Memory B cell (primary cell): ENCODE data around the gene TYW5.

Experiments
- ATAC-seq: fragments of 150-1000 bp; cut with Tn5 transposase; 2 replicates; pipeline ENCODE4 v1.10.0; 2021; ENCODE audit warnings: low read depth, mild to moderate bottlenecking, moderate library complexity
- DNase-seq, 2 donors: peaks; one replicate each; pipeline ENCODE4 v3.0.0; 2022; ENCODE audit warnings: low spot score in 2 of 2
- H3K27ac Mint-ChIP-seq: one replicate; pipeline ENCODE4 v1.8.0; 2022; ENCODE audit warnings: mild to moderate bottlenecking, moderate library complexity, mixed read lengths
- H3K27me3 Mint-ChIP-seq: one replicate; pipeline ENCODE4 v1.8.0; 2022; ENCODE audit warnings: mixed read lengths
- H3K36me3 Mint-ChIP-seq: one replicate; pipeline ENCODE4 v1.8.0; 2022; ENCODE audit warnings: mild to moderate bottlenecking, mixed read lengths
- H3K4me1 Mint-ChIP-seq: one replicate; pipeline ENCODE4 v1.8.0; 2022; ENCODE audit warnings: mixed read lengths
- H3K4me3 Mint-ChIP-seq: one replicate; pipeline ENCODE4 v1.8.0; 2022; ENCODE audit warnings: mild to moderate bottlenecking, moderate library complexity, mixed read lengths
- H3K9me3 Mint-ChIP-seq: one replicate; pipeline ENCODE4 v1.8.0; 2022; ENCODE audit warnings: mixed read lengths

Gene TYW5, protein sequence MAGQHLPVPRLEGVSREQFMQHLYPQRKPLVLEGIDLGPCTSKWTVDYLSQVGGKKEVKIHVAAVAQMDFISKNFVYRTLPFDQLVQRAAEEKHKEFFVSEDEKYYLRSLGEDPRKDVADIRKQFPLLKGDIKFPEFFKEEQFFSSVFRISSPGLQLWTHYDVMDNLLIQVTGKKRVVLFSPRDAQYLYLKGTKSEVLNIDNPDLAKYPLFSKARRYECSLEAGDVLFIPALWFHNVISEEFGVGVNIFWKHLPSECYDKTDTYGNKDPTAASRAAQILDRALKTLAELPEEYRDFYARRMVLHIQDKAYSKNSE

DNA sequence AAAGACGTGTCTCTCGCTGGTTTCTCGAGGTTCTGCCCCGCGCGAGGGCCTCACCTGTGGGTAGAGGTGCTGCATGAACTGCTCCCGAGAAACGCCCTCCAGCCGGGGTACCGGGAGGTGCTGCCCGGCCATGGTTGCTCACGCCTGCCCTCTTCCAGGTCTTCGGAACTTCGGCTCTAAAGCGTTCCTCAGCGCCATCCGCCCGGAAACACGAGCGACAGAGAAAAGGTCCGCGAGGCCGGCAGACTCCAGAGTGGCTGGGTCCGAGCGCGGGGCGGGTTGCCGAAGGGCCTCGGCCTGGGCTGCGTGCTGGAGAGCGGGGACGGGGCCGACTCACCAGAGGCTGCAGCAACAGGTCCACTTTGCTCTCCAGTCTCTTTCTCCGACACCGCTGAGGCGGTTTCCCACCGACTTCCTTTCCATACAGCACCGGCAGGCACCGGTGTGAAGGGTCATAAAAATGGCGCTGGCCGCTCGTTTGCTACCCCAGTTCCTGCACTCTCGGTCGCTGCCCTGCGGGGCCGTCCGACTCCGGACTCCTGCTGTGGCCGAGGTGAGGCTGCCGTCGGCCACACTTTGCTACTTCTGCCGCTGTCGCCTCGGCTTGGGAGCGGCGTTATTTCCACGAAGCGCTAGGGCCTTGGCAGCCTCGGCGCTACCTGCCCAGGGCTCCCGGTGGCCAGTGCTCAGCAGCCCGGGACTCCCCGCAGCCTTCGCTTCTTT is at the start of gene TYW5, which contains the start of gene MAIP1:
Gene TYW5 (minus strand): TSS at position 153 of the 723 bp plus-strand sequence. CDS start 21 bp downstream, at position 132.
Gene MAIP1 (plus strand): TSS at position 244 of the 723 bp plus-strand sequence. CDS start 217 bp downstream, at position 461.
- H3K36me3 Mint-ChIP-seq = peaks cover 5% of the 10 kb centered on the region
- peak within 1 kb of the TSS; percentile 91 for H3K27ac Mint-ChIP-seq

DNA sequence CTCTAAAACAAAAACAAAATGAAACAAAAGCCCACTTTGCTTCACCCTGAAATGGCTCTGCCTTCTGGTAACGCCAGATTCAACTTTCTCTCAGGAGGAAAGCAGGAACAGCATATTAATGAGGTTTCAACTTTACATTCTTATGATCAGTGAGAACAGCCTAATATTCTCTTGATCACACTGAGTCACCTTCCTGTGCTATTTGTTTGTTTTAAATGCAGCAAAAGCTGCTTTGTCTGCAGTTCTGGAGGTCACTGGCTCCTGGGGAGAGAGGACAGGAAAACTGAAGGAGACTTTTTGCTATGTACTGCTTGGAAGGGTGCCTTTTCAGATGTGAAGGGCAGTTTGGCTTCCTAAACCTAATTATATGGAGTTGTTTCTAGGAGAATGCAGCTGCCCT is 48.2 kb upstream of the TYW5 start:
- H3K4me3 Mint-ChIP-seq = no peak overlapping the region
- no peak for DNase-seq
- peaks cover 2% of the 10 kb centered on the region for H3K27me3 Mint-ChIP-seq
- no peaks in the 10 kb centered on the region for H3K4me1 Mint-ChIP-seq
- H3K27ac Mint-ChIP-seq = no peak overlapping the region
- ATAC-seq = no peak
- H3K36me3 Mint-ChIP-seq = no peaks in the 10 kb centered on the region
- peaks cover 5% of the 10 kb centered on the region for H3K9me3 Mint-ChIP-seq

More for the DNA sequence above, at the start of gene TYW5, which contains the start of gene MAIP1:
- Mint-ChIP-seq H3K9me3 (no peaks in the 10 kb centered on the region), H3K27me3 (no peaks in the 10 kb centered on the region), H3K4me3 (peak within 1 kb of the TSS; percentile 89), H3K4me1 (peaks cover 16% of the 10 kb centered on the region)
- ATAC-seq (peak; percentile 83), DNase-seq (peak; percentile 69 to 83)

DNA sequence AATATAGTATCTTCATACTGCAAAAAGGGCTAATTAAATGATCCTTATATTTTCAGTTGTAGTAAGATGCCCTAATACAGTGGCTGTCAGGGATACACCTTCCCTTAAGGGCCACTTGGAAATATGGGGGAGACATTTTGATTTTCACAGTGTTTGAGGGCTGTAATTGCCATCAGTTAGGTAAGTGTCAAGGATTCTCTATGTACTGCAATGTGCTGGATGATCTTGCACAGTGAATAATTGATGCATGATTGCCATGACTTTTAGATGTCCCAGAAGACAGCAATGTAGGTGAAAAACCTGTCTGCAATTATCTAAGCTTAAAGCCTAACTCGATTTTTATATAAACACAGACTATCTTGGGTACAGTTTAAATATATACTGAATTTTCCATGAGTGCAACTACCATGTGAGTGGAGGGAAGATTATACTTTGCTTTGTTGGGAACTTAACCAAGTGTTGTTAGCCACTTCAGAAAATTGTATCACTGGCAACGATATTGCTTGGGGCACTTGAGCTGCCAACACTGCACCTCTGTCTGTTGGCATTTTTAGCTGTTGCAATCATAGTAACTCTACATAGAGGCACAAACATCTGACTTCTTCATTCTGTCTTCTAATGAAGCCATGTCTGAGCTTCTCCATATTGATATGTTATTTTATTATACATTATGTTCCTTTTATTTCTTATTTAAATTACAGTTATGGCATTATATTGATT is 45.3 kb upstream of the TYW5 start:
- H3K4me3 Mint-ChIP-seq = no peak overlapping the region
- no peaks in the 10 kb centered on the region for H3K36me3 Mint-ChIP-seq
- peaks cover 4% of the 10 kb centered on the region for H3K9me3 Mint-ChIP-seq
- H3K4me1 Mint-ChIP-seq = no peaks in the 10 kb centered on the region
- ATAC-seq = no peak
- no peak overlapping the region for H3K27ac Mint-ChIP-seq
- DNase-seq = no peak
- no peaks in the 10 kb centered on the region for H3K27me3 Mint-ChIP-seq

DNA sequence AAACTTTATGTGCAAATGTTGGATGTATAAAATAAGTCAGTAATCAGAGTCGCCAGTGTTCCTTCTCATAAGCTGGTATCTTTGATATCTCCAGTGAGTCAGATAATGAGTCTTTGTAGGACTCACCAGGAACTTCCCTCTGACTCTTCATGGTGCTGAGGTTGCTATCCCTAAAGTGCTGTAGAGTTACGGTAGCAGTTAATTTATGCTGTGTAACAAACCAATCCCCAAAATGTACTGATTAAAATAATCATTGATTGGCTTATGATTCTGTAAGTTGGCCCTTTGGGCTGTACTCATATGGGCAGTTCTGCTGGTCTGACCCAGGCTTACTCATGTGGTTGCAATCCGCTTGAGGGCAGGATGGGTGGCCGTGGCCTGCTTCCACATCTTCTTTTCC is 43.9 kb upstream of the TYW5 start:
- H3K27me3 Mint-ChIP-seq = no peaks in the 10 kb centered on the region
- DNase-seq = no peak
- no peak overlapping the region for H3K27ac Mint-ChIP-seq
- H3K36me3 Mint-ChIP-seq = no peaks in the 10 kb centered on the region
- ATAC-seq = no peak
- H3K4me1 Mint-ChIP-seq = no peaks in the 10 kb centered on the region
- no peaks in the 10 kb centered on the region for H3K9me3 Mint-ChIP-seq
- H3K4me3 Mint-ChIP-seq = no peak overlapping the region

DNA sequence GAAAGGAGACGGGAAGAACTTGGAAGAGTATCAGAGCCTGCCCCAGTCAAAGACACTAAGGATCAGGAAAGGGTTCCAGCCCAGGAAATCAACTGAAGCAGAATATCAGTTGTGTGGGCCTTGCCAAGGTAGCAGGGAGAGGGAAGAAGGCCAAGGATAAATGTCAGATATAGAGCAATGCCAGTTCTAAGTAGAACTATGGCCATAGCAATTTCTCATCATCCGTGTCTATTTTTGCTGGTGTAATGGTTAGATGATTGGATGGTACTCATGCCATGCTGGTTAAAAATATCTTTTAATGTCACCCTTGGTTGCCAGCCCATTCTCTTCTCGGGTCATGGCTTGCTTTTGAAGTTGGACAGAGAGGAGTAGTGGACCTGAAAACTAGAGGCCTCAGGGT is 42.0 kb upstream of the TYW5 start:
- H3K9me3 Mint-ChIP-seq = no peaks in the 10 kb centered on the region
- no peaks in the 10 kb centered on the region for H3K36me3 Mint-ChIP-seq
- ATAC-seq = no peak
- H3K4me3 Mint-ChIP-seq = no peak overlapping the region
- H3K4me1 Mint-ChIP-seq = no peaks in the 10 kb centered on the region
- H3K27me3 Mint-ChIP-seq = no peaks in the 10 kb centered on the region
- H3K27ac Mint-ChIP-seq = no peak overlapping the region
- no peak for DNase-seq

DNA sequence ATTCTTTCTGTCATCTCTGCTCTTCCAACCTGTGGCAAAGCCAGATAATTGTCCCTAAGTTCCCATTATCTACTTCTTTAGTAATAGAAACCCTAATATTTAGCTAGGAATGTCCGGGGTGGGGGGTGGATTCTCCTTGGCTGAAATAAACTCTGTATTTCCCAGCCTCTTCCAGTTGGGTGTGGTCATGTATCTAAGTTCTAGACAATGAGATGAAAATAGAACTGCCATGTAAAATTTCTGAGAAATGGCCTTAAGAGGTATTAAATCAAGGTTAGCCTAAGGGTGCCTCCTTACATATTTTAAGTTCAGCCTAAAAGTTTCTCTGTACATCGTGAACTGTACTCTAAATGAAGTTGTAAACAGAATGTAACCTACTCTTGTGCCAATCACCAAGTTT is 39.6 kb upstream of the TYW5 start:
- ATAC-seq (no peak), DNase-seq (no peak)
- H3K27me3 Mint-ChIP-seq = peaks cover 1% of the 10 kb centered on the region
- no peaks in the 10 kb centered on the region for H3K36me3 Mint-ChIP-seq
- H3K4me1 Mint-ChIP-seq = no peaks in the 10 kb centered on the region
- no peak overlapping the region for H3K4me3 Mint-ChIP-seq
- no peaks in the 10 kb centered on the region for H3K9me3 Mint-ChIP-seq
- H3K27ac Mint-ChIP-seq = no peak overlapping the region

DNA sequence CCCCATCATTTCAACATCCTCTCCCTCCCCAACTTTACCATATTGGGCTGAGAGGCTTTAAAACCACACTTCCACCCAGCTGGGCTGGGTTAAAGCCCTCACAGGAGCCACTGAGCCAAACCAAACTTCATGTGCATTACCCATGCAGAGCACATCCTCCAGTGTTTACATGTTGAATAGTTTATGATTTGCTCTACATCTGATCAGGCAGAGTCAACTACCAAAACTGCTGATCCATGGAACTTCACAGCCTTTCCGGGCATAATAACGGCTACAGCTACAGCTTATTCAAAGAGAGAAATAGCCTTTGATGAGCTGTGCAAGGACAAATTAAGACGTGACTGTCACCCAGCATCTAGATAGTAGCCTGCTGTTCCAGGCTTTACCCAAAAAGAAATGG is 39.1 kb upstream of the TYW5 start:
- Mint-ChIP-seq H3K27ac (no peak overlapping the region), H3K27me3 (peaks cover 1% of the 10 kb centered on the region), H3K4me3 (no peak overlapping the region), H3K36me3 (no peaks in the 10 kb centered on the region), H3K4me1 (no peaks in the 10 kb centered on the region), H3K9me3 (no peaks in the 10 kb centered on the region)
- no peak for ATAC-seq
- no peak for DNase-seq

DNA sequence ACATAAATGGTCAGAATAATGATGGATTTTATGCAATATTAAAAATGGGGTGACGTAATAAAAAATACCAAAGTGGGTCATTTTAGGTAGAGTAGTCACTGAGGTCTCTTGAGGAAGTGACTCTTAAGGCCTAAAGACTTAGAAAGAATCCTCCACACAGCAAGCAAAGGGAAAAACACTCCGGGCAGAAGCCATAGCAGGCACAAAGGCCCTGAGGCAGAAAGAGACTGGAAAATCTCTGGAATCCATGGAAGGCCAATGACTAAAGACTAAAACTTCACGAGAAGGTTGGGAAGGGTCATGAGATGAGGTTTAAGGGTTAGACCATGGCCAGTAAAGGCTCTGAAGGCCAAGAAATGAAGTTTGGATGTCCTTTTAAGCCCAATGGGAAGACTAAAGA is 37.0 kb upstream of the TYW5 start:
- ATAC-seq = no peak
- Mint-ChIP-seq H3K9me3 (no peaks in the 10 kb centered on the region), H3K4me3 (no peak overlapping the region), H3K4me1 (no peaks in the 10 kb centered on the region), H3K27ac (no peak overlapping the region), H3K36me3 (no peaks in the 10 kb centered on the region), H3K27me3 (peaks cover 1% of the 10 kb centered on the region)
- DNase-seq = no peak

DNA sequence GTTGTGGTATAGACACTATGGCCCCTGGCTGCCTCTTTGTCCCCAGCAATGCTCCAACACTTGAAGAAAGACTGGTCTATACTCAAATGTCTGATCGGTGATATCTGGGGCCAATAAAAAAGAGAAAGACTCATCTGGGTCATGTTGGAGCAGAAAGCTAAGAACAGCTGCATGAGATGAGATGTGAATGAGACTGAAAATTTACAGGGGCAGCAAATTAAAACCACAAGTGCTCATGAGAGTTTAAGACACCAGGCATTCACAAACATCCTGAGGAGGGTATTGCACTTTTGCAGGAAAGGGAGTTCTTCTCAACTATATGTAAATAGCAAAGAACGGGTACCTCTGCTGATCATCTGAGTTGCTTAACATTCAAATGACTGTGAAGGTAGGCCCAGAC is 36.4 kb upstream of the TYW5 start:
- Mint-ChIP-seq H3K27ac (no peak overlapping the region), H3K36me3 (no peaks in the 10 kb centered on the region), H3K4me1 (no peaks in the 10 kb centered on the region), H3K4me3 (no peak overlapping the region), H3K9me3 (no peaks in the 10 kb centered on the region), H3K27me3 (peaks cover 1% of the 10 kb centered on the region)
- ATAC-seq = no peak
- DNase-seq = no peak

DNA sequence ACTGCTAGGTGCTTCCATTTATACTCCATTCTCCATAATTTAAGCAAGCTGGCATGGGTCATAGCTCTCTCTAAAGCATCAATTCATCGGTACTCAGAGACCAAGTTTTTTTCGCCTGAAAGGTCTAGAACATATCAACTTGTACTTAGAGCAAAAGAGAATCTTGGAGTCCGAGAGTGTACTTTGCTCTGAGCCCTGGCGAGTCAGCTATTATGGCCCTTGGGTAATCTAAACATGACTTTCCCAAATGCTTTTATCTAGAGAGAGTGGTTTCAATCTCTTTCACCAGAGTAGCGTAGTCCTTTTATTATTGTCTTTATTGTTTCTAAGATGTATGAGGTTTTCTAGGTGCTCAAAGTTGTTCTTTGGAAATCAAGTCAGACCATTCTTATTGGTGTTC is 34.5 kb upstream of the TYW5 start:
- no peak overlapping the region for H3K4me3 Mint-ChIP-seq
- DNase-seq (no peak), ATAC-seq (no peak)
- no peaks in the 10 kb centered on the region for H3K9me3 Mint-ChIP-seq
- H3K4me1 Mint-ChIP-seq = no peaks in the 10 kb centered on the region
- H3K27me3 Mint-ChIP-seq = peaks cover 1% of the 10 kb centered on the region
- no peaks in the 10 kb centered on the region for H3K36me3 Mint-ChIP-seq
- no peak overlapping the region for H3K27ac Mint-ChIP-seq

DNA sequence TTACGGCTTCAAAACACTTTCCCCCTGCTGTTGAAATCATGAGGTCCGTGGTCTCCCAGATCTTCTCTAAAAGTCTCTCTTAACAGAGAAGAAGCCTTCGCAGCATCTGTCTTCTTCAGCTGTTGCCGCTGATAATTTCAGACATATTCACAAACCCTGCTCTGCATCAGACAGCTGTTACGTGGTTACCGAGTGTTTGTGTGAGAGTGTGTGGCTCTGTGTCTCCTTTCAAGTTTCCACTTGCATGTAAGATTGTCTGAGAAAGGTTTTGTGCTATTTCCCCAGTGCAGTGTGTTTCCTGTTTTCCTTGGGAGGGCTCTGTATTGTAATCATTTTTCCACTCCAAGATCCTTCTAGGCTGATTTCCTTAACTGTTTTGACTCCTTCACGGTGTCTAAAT is 32.9 kb upstream of the TYW5 start:
- Mint-ChIP-seq H3K36me3 (no peaks in the 10 kb centered on the region), H3K9me3 (no peaks in the 10 kb centered on the region), H3K4me1 (no peaks in the 10 kb centered on the region), H3K4me3 (no peak overlapping the region), H3K27ac (no peak overlapping the region), H3K27me3 (peaks cover 1% of the 10 kb centered on the region)
- DNase-seq (no peak), ATAC-seq (no peak)

DNA sequence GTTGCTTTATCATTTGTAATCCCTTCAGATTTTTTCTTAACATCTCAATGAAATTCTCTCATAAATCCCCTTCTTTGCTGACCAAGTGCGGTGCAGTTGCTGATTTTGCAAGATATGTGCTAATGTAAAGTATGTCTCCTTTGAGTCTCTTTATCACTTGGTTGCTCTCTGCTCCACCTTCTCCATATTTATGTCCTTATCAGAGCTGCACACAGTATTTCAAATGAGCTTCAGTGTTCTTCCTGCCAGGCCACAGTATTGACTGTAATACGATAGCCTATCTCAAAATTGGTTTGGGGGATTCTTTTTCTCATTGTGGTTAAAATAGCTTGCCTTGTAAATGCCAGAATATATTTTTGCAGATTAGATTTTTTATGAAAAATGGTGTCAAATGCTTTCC is 32.3 kb upstream of the TYW5 start:
- Mint-ChIP-seq H3K9me3 (no peaks in the 10 kb centered on the region), H3K36me3 (no peaks in the 10 kb centered on the region)

DNA sequence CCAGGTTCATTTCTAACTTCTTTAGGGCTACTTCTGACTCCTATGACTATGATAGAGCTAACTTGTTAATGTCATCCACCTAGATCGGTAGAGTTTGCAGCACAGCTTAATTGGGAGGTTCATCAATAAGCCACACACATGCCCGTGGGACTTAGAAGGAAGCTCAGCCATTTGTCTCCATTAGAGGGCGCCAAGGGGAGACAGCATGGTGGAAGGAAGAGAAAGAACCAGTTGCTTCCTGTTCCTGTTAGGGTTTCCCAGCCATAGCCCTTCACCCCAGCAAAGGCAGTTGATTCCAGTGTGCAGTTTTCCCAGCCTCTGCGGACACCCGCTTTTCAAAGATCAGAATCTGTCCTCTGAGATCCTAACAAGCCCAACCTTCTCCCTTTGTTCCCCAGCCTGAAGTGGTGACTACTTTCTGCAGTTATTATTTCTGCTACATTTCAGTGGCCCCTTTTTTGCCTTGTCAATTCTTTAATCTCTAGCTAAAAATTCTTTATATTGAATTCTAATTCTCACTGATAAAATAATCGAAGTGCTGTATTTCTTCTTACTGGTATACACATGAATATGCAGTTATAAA is 30.4 kb upstream of the TYW5 start:
- Mint-ChIP-seq H3K9me3 (no peaks in the 10 kb centered on the region), H3K4me3 (no peak overlapping the region), H3K27me3 (peaks cover 1% of the 10 kb centered on the region), H3K4me1 (no peaks in the 10 kb centered on the region), H3K36me3 (no peaks in the 10 kb centered on the region), H3K27ac (no peak overlapping the region)
- ATAC-seq (peak; percentile 63), DNase-seq (peak in 1 of 2 donors; percentile 6)

More for the DNA sequence above, 32.3 kb upstream of the TYW5 start:
- no peak for ATAC-seq
- Mint-ChIP-seq H3K4me1 (no peaks in the 10 kb centered on the region), H3K4me3 (no peak overlapping the region), H3K27ac (no peak overlapping the region), H3K27me3 (peaks cover 2% of the 10 kb centered on the region)
- no peak for DNase-seq

DNA sequence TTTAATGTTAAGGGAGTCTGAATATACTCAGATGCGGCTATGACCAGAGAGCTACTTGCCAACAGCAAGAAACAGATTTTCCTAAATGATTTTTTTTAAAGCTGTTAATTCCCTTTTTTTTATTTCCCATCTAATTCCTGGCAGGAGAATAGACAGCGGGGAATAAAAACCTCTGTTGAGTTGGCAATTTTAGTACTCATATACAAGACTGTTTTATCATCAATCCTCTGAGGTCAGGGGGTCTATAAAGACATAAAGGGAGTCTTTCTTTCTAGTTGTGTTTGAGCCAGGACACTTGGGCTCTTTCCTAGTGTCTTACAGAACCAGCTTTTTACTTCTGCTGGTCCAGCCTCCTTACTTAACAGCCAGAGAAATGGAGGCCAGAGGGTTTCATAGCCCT is 29.5 kb upstream of the TYW5 start:
- no peaks in the 10 kb centered on the region for H3K36me3 Mint-ChIP-seq
- H3K27ac Mint-ChIP-seq = no peak overlapping the region
- H3K4me3 Mint-ChIP-seq = no peak overlapping the region
- H3K27me3 Mint-ChIP-seq = peaks cover 1% of the 10 kb centered on the region
- peaks cover 2% of the 10 kb centered on the region for H3K4me1 Mint-ChIP-seq
- ATAC-seq (no peak), DNase-seq (no peak)
- no peaks in the 10 kb centered on the region for H3K9me3 Mint-ChIP-seq
